ENCODE results near the gene TINAGL1.

TINAGL1 gene

GRCh38 chr1:31607360-31607759 is 31.0 kb downstream of the TINAGL1 start:
- DNase-seq (ENCODE audit: low spot score) = no peak

GRCh38 chr1:31609514-31610118 is 33.3 kb downstream of the TINAGL1 start:
- DNase-seq (ENCODE audit: low spot score) = no peak

GRCh38 chr1:31614414-31615005 is 38.2 kb downstream of the TINAGL1 start:
- no peak for DNase-seq (ENCODE audit: low spot score)

DNA sequence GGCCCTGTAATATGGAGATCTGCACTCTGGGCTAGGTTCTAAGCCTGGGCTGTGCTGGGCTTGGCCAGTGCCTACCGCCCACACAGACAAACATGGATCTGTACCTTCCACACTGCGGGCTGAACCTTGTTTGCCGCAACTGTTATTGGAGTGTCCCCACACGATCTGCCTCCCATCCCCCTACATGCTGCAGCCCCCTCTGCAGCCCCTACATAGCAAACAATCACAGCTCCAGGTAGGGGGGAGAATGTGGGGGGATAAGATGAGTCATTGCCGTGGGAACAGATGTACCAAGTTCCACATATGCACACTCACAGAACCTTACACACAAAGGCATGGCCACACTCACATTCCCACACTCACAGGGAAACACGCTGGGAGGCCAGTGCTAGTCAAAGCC is 39.1 kb downstream of the TINAGL1 start:
- no peak for DNase-seq (ENCODE audit: low spot score)

- DNase-seq (ENCODE audit: low spot score) = no peak
These were observed 39.6 kb downstream of the TINAGL1 start for GRCh38 chr1:31615939-31616338.

GRCh38 chr1:31617218-31617915 is 41.1 kb downstream of the TINAGL1 start, which contains the start of gene HCRTR1:
TSS of gene HCRTR1 (plus strand) at chr1:31617689. CDS start at chr1:31619193, 1,504 bp downstream.
- no peak for DNase-seq (ENCODE audit: low spot score)

DNA sequence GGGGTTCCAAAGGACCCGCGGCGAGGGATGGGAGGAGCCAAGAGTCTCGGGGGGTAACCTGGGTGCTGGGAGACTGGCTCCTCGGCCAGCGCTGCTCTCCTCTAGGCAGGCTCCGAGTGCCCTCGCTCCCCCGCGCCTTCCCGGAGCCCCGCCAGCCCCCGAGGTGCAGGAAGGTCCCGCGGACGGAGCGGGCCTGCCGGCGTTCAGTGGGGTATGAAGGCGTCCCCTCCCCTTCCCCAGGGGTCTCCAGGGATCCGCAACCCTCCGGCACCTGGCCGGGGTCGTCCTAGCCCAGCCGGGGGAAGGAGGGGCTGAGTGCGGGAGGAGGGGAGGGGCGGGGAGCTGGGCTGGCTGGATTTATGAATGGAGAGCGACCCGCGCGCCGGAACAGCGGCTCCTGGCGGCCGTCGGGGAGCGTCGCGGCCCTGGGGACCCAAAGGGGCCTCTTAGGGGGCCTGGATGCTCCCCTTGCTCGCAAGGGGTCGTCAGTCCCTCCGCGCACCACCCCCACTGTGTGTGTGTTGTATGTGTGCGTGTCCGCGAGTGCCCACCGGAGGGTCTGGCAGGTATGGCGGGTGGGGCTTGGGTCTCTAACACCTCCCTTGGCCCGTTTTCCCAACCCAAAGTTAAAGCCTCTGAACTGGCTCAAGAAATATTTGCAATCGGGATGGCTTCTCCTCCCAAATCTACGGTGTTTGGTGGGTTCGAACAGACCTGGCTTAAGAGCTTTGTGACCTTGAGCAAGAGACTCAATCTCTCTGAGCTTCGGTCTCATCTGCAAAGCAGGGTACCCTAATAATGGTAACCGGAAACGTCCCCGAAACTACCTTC is 41.8 kb downstream of the TINAGL1 start:
- no peak for DNase-seq (ENCODE audit: low spot score)

GRCh38 chr1:31618916-31619846 is 42.9 kb downstream of the TINAGL1 start:
- DNase-seq (ENCODE audit: low spot score) = no peak

DNA sequence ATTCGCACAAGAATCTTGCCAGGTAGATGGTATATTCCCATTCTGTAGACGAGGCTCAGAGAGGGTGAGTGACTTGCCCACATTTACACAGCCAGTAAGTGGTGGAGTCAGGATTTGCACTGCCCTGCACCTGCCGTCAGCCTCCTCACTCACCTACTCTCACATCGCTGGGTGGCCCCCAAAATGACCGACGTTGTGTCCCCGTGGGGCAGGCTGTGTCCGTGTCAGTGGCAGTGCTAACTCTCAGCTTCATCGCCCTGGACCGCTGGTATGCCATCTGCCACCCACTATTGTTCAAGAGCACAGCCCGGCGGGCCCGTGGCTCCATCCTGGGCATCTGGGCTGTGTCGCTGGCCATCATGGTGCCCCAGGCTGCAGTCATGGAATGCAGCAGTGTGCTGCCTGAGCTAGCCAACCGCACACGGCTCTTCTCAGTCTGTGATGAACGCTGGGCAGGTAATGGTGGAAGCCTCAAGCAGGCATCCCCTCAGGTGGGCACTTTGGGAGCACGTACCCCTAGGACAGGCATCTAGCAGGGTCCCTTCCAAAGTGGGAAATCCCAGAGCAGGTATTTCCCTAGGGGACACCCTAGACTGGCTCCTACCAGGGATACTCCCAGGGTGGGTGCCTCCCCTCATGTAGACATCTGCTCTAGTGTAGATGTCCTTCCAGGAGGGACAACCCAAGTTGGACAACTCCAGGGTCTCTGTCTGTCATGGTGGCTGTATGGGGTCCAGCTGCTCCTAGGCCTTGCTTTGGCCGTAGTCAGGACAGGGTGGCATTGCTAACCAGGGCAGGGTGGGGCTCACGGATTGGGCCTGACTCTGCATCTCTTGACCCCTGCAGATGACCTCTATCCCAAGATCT is 44.5 kb downstream of the TINAGL1 start:
- no peak for DNase-seq (ENCODE audit: low spot score)

- DNase-seq (ENCODE audit: low spot score) = no peak
These were observed 45.1 kb downstream of the TINAGL1 start for GRCh38 chr1:31621498-31621820.

DNA sequence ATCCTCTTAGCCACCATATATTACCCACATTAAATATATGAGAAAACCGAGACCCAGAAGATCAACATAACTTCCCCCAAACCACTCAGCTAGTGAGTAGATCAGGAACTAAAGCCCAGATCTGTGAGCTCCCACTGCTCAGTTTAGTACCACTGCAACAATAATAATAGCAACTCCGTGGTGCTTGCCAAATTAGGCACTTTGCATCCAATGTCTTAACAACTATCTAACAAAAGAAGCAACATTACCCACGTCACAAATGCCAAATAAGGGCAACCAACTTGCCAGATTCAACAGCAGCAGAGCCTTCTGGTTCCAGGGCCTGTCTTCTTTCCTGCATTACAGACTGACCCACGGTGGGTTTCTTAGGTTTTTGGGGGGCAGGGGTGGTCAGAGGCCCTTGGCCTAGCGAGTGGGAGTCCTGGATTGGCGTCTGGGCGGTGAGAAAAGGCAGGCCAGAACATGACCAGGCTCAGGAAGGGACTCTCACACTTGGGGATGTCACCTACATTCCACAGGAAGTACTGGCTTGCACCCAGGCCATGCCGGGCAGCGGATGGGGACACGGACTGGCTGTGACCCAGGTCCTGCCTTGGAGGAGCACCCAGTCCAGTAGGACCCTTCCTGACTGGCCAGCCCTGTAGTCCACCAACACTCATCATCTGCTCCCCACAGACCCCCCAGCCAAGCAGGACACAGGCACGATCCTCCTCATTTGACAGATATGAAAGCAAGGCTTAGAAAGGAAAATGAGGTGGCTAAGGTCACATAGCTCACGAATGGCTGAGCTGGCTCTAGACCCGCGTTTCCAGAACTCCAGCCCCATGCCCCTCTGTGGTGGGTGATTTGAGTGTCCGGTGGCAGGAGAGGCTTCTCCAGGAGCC is 45.8 kb downstream of the TINAGL1 start:
- DNase-seq (ENCODE audit: low spot score) = no peak

DNA sequence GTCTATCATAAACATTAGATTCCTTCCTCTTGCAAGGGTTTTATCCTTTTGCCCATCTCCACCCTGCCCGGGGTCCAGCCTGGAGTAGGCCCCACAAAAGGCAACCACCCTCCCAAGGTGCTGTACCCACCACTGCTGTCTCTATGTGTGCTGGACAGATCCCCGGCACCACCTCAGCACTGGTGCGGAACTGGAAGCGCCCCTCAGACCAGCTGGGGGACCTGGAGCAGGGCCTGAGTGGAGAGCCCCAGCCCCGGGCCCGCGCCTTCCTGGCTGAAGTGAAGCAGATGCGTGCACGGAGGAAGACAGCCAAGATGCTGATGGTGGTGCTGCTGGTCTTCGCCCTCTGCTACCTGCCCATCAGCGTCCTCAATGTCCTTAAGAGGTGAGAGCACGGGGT is 47.0 kb downstream of the TINAGL1 start:
- no peak for DNase-seq (ENCODE audit: low spot score)

GRCh38 chr1:31624309-31624708 is 48.0 kb downstream of the TINAGL1 start:
- no peak for DNase-seq (ENCODE audit: low spot score)

GRCh38 chr1:31624731-31625514 is 48.6 kb downstream of the TINAGL1 start:
- DNase-seq (ENCODE audit: low spot score) = no peak

GRCh38 chr1:31625561-31626222 is 49.4 kb downstream of the TINAGL1 start:
- DNase-seq (ENCODE audit: low spot score) = no peak

GRCh38 chr1:31626223-31627207 is 50.2 kb downstream of the TINAGL1 start:
- DNase-seq (ENCODE audit: low spot score) = no peak

Data from RKO (cell line).